ENCODE measurements around the gene LIN37. TPM values are rescaled to one million over a fixed set of nuclear protein-coding genes. Genes with fewer than 3 reads are reported as not detected.

LIN37 gene
- total and polyA plus RNA-seq, 2 donors (not counting 3 experiments of a cell fraction or from before 2014, with no cell fraction given): 11.3 to 21.4 TPM

GRCh38 chr19:35797663-35798062 lies 49.3 kb downstream of the LIN37 start:
- CTCF ChIA-PET: interaction anchor here (1.3 to 1.5 kb wide), 2 partner anchors 22 to 31 kb away, joined by 3 to 5 read pairs; no protein-coding TSS in a partner anchor
- no peaks in the 10 kb centered on the region for H3K9me1 ChIP-seq (replicated peaks; ENCODE audit: control insufficient read depth, extremely low read depth, insufficient read depth, low read length)
- H3K36me3 ChIP-seq (ENCODE audit: control insufficient read depth in 2 of 2, extremely low read depth in 1 of 2, insufficient read depth in 2 of 2, low read length in 2 of 2): no peaks in the 10 kb centered on the region
- no peaks in the 10 kb centered on the region for H3K79me2 ChIP-seq (ENCODE audit: control insufficient read depth, insufficient read depth, low read length)
- no peak overlapping the region for H3K4me3 ChIP-seq (replicated peaks in 1 of 3; ENCODE audit: insufficient read depth in 1 of 3, low read depth in 1 of 3, low read length in 3 of 3)
- H3K27me3 ChIP-seq (ENCODE audit: control insufficient read depth in 2 of 2, insufficient read depth in 2 of 2, low read length in 2 of 2): peaks cover 11 to 22% of the 10 kb centered on the region in 2 experiments
- POLR2A ChIA-PET: no interaction called here
- dilution Hi-C loops (cut with MboI; ENCODE audit: extremely low pct_ligation_motif_present, low sequenced_read_pairs): no loop called here
- no peaks in the 10 kb centered on the region for H4K20me1 ChIP-seq (replicated peaks; ENCODE audit: control insufficient read depth, extremely low read depth, insufficient read depth, low read length)
- no peaks in the 10 kb centered on the region for H3K9me3 ChIP-seq (replicated peaks; ENCODE audit: control insufficient read depth, insufficient read depth, low read length)
- no peaks in the 10 kb centered on the region for H3K4me1 ChIP-seq (ENCODE audit: control insufficient read depth, extremely low read depth, insufficient read depth, low read length)
- DNase-seq (ENCODE audit: low read depth, low spot score) (no peak), FAIRE-seq (no peak)
- no peak overlapping the region for H3K4me2 ChIP-seq (ENCODE audit: insufficient read depth, low read length)
- H3K27ac ChIP-seq (ENCODE audit: insufficient read depth, low read depth, low read length): no peak overlapping the region
- intact Hi-C loops (cut with micrococcal nuclease): no loop called here
- H2AFZ ChIP-seq (ENCODE audit: low read depth, low read length): peak overlapping the region; percentile 66
- no TSS peak for BruUV-seq (replicated peaks)
- H3K9ac ChIP-seq (replicated peaks; ENCODE audit: extremely low read depth, insufficient read depth, low read length): no peak overlapping the region
- no peak for TF ChIP-seq CTCF (IDR thresholded peaks at IDR 0.05; ENCODE audit: extremely low read depth in 1 of 2, insufficient read depth in 1 of 2, low read depth in 1 of 2, low read length in 2 of 2)
- TF ChIP-seq FOS (IDR thresholded peaks at IDR 0.05; ENCODE audit: borderline replicate concordance, insufficient read depth, low read length): no peak
- no peak for TF ChIP-seq POLR2A (IDR thresholded peaks at IDR 0.05; ENCODE audit: low read depth, low read length)
- TF ChIP-seq GATA2 (IDR thresholded peaks at IDR 0.05; ENCODE audit: insufficient read depth, insufficient read length, low read depth, low read length): no peak
- no peak for TF ChIP-seq MYC (IDR thresholded peaks at IDR 0.05; ENCODE audit: low read depth, low read length)
- TF ChIP-seq POLR2AphosphoS5 (IDR thresholded peaks at IDR 0.05; ENCODE audit: insufficient read depth, low read depth, low read length): no peak
- no peak for TF ChIP-seq JUN (IDR thresholded peaks at IDR 0.05; ENCODE audit: borderline replicate concordance, insufficient read depth, insufficient read length, low read depth)
- TF ChIP-seq EZH2 (IDR thresholded peaks at IDR 0.05; ENCODE audit: borderline replicate concordance, low read depth, low read length, severe bottlenecking): no peak
- no peak for TF ChIP-seq MAX (IDR thresholded peaks at IDR 0.05; ENCODE audit: insufficient read depth, insufficient read length)

Data from endothelial cell of umbilical vein (primary cell).